SU-DHL-6 (cell line): ENCODE data around the gene LINGO4.

Experiments used
- H2AFZ ChIP-seq: fragments of 200-600 bp; sonication (generic); 2 replicates; pipeline ENCODE4 v1.6.1; 2014; ENCODE audit warnings: low read depth, mild to moderate bottlenecking, moderate library complexity, mixed read lengths, antibody characterized with exemption, low read length; ENCODE audit not compliant: severe bottlenecking
- H3F3A ChIP-seq: fragments of 200-600 bp; shearing (Covaris generic); 2 replicates; pipeline ENCODE4 v1.6.0; 2016; ENCODE audit warnings: antibody characterized with exemption, mild to moderate bottlenecking; ENCODE audit not compliant: insufficient read depth
- H3K27ac ChIP-seq: fragments of 200-600 bp; sonication (generic); 2 replicates; pipeline ENCODE4 v1.5.1; 2016; ENCODE audit warnings: low read depth, mild to moderate bottlenecking, low read length, moderate library complexity, mixed read lengths
- H3K27me3 ChIP-seq: fragments of 200-600 bp; sonication (generic), shearing (Covaris generic); 2 replicates; pipeline ENCODE4 v1.6.0; 2014; ENCODE audit warnings: mild to moderate bottlenecking, low read length
- H3K36me3 ChIP-seq: fragments of 200-600 bp; sonication (generic); 2 replicates; pipeline ENCODE4 v1.6.1; 2014; ENCODE audit warnings: mild to moderate bottlenecking, low read length, mixed read lengths
- H3K4me2 ChIP-seq: fragments of 300-600, 200-600 bp; shearing (Covaris generic), sonication (generic); 2 replicates; pipeline ENCODE4 v1.6.0; 2014; ENCODE audit warnings: low read length, low read depth, mild to moderate bottlenecking; ENCODE audit not compliant: poor library complexity, severe bottlenecking
- H3K4me3 ChIP-seq: fragments of 200-600 bp; sonication (generic); 2 replicates; pipeline ENCODE4 v1.5.1; 2014; ENCODE audit warnings: antibody characterized with exemption, low read length, mild to moderate bottlenecking, mixed read lengths; ENCODE audit not compliant: insufficient read depth, poor library complexity, severe bottlenecking
- H3K79me2 ChIP-seq: fragments of 200-600 bp; sonication (generic); 2 replicates; pipeline ENCODE4 v1.6.1; 2014; ENCODE audit warnings: mild to moderate bottlenecking, low read length, moderate library complexity; ENCODE audit not compliant: insufficient read depth
- H3K9ac ChIP-seq: fragments of 200-600 bp; sonication (generic); 2 replicates; pipeline ENCODE4 v1.7.0; 2014; ENCODE audit warnings: mild to moderate bottlenecking, low read length
- H3K9me2 ChIP-seq: fragments of 200-600 bp; sonication (generic); replicated peaks from 2 replicates; pipeline ENCODE4 v1.6.1; 2014; ENCODE audit warnings: low read length; ENCODE audit not compliant: insufficient read depth
- H3K9me3 ChIP-seq: fragments of 200-600 bp; sonication (generic); 2 replicates; pipeline ENCODE4 v1.6.1; 2014; ENCODE audit warnings: low read length, mixed read lengths; ENCODE audit not compliant: insufficient read depth
- H4K20me1 ChIP-seq: fragments of 200-600 bp; sonication (generic); 2 replicates; pipeline ENCODE4 v1.6.1; 2014; ENCODE audit warnings: low read depth, mild to moderate bottlenecking, antibody characterized with exemption, low read length, moderate library complexity, mixed read lengths
- EZH2phosphoT487 ChIP-seq: fragments of 200-600 bp; sonication (generic), shearing (Covaris generic); conservative IDR thresholded peaks from 2 replicates; pipeline ENCODE4 v1.6.1; 2018; ENCODE audit warnings: mild to moderate bottlenecking, antibody characterized with exemption, low read length, moderate library complexity, mixed read lengths
- TF ChIP-seq, protein P1 (sequence below): fragments of 200-600 bp; sonication (generic); IDR thresholded peaks from one replicate; pipeline ENCODE4 v1.5.1; 2017; ENCODE audit warnings: antibody characterized with exemption, mild to moderate bottlenecking, low read length, moderate library complexity; ENCODE audit not compliant: insufficient read depth, poor library complexity, severe bottlenecking

Gene LINGO4

DNA sequence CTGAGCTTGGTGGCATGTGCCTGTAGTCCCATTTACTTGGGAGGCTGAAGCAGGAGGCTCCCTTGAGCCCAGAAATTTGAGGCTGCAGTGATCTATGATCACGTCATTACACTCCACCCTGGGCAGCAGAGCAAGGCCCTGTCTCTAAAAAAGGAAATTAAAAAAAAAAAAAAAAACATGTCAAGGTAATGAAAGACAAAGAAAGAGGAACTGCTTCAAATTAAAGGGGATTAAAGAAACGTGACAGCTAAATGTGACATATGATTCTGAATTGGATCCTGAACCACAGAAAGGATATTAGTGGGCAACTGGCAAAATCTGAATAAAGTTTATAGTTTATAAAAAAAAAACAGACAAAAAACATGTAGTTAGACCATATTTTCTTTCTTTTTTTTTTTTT lies 38.2 kb upstream of the LINGO4 start:
- Histone ChIP-seq H3K36me3 (no peaks in the 10 kb centered on the region), H3K4me3 (no peak overlapping the region), H2AFZ (no peak overlapping the region), H3K4me2 (no peak overlapping the region), H3K9me3 (no peaks in the 10 kb centered on the region), H3K27me3 (no peaks in the 10 kb centered on the region), H3K79me2 (no peaks in the 10 kb centered on the region), H3K9ac (no peak overlapping the region), H3F3A (no peaks in the 10 kb centered on the region), H3K9me2 (no peaks in the 10 kb centered on the region), H3K27ac (no peak overlapping the region), H4K20me1 (no peaks in the 10 kb centered on the region)
- TF ChIP-seq, protein P1, sequence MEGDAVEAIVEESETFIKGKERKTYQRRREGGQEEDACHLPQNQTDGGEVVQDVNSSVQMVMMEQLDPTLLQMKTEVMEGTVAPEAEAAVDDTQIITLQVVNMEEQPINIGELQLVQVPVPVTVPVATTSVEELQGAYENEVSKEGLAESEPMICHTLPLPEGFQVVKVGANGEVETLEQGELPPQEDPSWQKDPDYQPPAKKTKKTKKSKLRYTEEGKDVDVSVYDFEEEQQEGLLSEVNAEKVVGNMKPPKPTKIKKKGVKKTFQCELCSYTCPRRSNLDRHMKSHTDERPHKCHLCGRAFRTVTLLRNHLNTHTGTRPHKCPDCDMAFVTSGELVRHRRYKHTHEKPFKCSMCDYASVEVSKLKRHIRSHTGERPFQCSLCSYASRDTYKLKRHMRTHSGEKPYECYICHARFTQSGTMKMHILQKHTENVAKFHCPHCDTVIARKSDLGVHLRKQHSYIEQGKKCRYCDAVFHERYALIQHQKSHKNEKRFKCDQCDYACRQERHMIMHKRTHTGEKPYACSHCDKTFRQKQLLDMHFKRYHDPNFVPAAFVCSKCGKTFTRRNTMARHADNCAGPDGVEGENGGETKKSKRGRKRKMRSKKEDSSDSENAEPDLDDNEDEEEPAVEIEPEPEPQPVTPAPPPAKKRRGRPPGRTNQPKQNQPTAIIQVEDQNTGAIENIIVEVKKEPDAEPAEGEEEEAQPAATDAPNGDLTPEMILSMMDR = no peak
- TF ChIP-seq EZH2phosphoT487 = no peak

GRCh38 chr1:151841141-151841540 lies 35.9 kb upstream of the LINGO4 start:
- no peaks in the 10 kb centered on the region for H3K9me2 ChIP-seq
- H4K20me1 ChIP-seq = no peaks in the 10 kb centered on the region
- no peaks in the 10 kb centered on the region for H3K9me3 ChIP-seq
- H3K4me3 ChIP-seq = no peak overlapping the region
- H3K9ac ChIP-seq = no peak overlapping the region
- no peaks in the 10 kb centered on the region for H3K79me2 ChIP-seq
- H3K4me2 ChIP-seq = no peak overlapping the region
- no peaks in the 10 kb centered on the region for H3K36me3 ChIP-seq
- H3K27me3 ChIP-seq = no peaks in the 10 kb centered on the region
- H2AFZ ChIP-seq = no peak overlapping the region
- no peaks in the 10 kb centered on the region for H3F3A ChIP-seq
- no peak overlapping the region for H3K27ac ChIP-seq
- TF ChIP-seq EZH2phosphoT487 = no peak
- TF ChIP-seq, protein P1 = no peak

GRCh38 chr1:151840421-151840820 lies 35.2 kb upstream of the LINGO4 start:
- H3K4me2 ChIP-seq = no peak overlapping the region
- no peak overlapping the region for H3K9ac ChIP-seq
- no peaks in the 10 kb centered on the region for H3K27me3 ChIP-seq

More at GRCh38 chr1:151840421-151840820, 35.2 kb upstream of the LINGO4 start:
- Histone ChIP-seq H3K9me3 (no peaks in the 10 kb centered on the region), H3F3A (no peaks in the 10 kb centered on the region), H3K27ac (no peak overlapping the region), H3K79me2 (no peaks in the 10 kb centered on the region), H4K20me1 (no peaks in the 10 kb centered on the region), H3K36me3 (no peaks in the 10 kb centered on the region), H2AFZ (no peak overlapping the region), H3K4me3 (no peak overlapping the region), H3K9me2 (no peaks in the 10 kb centered on the region)
- no peak for TF ChIP-seq EZH2phosphoT487
- TF ChIP-seq, protein P1 = no peak
